SK-N-SH treated with all-trans-retinoic acid at 6 μM for 48 hours (cell line): ENCODE results near the gene AGBL5.

Experiments
- CREB5 ChIP-seq: fragments of 250-450 bp; sonication (Bioruptor Pico); IDR thresholded peaks from 2 replicates; pipeline ENCODE4 v1.5.1; 2020; ENCODE audit warnings: low read depth, mild to moderate bottlenecking, moderate library complexity
- PATZ1 ChIP-seq: fragments of 250-450 bp; sonication (Bioruptor Pico); IDR thresholded peaks from 2 replicates; pipeline ENCODE4 v1.8.0; 2020; ENCODE audit warnings: mild to moderate bottlenecking, moderate library complexity, borderline replicate concordance
- TCF4 ChIP-seq: fragments of 250-450 bp; sonication (Bioruptor Pico); IDR thresholded peaks from 2 replicates; pipeline ENCODE4 v1.8.0; 2021; ENCODE audit warnings: mild to moderate bottlenecking, moderate library complexity, borderline replicate concordance
- TOX ChIP-seq: fragments of 250-450 bp; sonication (Bioruptor Pico); IDR thresholded peaks from 2 replicates; pipeline ENCODE4 v1.8.0; 2021; ENCODE audit warnings: mild to moderate bottlenecking, moderate library complexity, borderline replicate concordance
- ZNF565 ChIP-seq: fragments of 450-650 bp; formaldehyde crosslinking; conservative IDR thresholded peaks from 2 replicates; pipeline ENCODE4 v1.5.0; 2020; ENCODE audit warnings: low read depth, mild to moderate bottlenecking, moderate library complexity
- ZNF70 ChIP-seq: fragments of 450-650 bp; formaldehyde crosslinking; IDR thresholded peaks from 2 replicates; pipeline ENCODE4 v1.5.0; 2020; ENCODE audit warnings: mild to moderate bottlenecking, moderate library complexity
- ZNF8 ChIP-seq: fragments of 450-650 bp; formaldehyde crosslinking; IDR thresholded peaks from 2 replicates; pipeline ENCODE4 v1.5.0; 2020; ENCODE audit warnings: mild to moderate bottlenecking, moderate library complexity

GRCh38 chr2:27060323-27060722 is 8.9 kb downstream of the AGBL5 start:
- TF ChIP-seq ZNF8: no peak
- no peak for TF ChIP-seq ZNF565 (CRISPR knock-in tag)
- TF ChIP-seq CREB5 (CRISPR knock-in tag): no peak
- TF ChIP-seq TCF4 (CRISPR knock-in tag): no peak
- TF ChIP-seq PATZ1: no peak
- TF ChIP-seq TOX (CRISPR knock-in tag): no peak
- peak; percentile 74 for TF ChIP-seq ZNF70
